ENCODE measurements around the gene WNT10A.

GRCh38 chr2:218927422-218927821 is 46.8 kb downstream of the WNT10A start:
- TF ChIP-seq POLR2AphosphoS5 (IDR thresholded peaks at IDR 0.05; ENCODE audit: low read depth, low read length) = no peak
- TF ChIP-seq CTCF (IDR thresholded peaks at IDR 0.05 in 2 of 3, conservative IDR thresholded peaks at IDR 0.05 in 1 of 3; ENCODE audit: borderline replicate concordance in 1 of 3, insufficient read depth in 1 of 3, low read depth in 2 of 3, low read length in 2 of 3) = no peak
- TF ChIP-seq EZH2 (IDR thresholded peaks at IDR 0.05) = no peak
- TF ChIP-seq JUND (IDR thresholded peaks at IDR 0.05) = no peak
